Neural crest cell (in vitro differentiated cells): ENCODE data around the gene AVPR1B. TPM values are rescaled to one million over a fixed set of nuclear protein-coding genes. Genes with fewer than 3 reads are reported as not detected.

Experiments used
- DNase-seq: peaks from one replicate; pipeline ENCODE4 v3.0.0; 2021; ENCODE audit warnings: low read depth, mixed read lengths, low spot score
- H3K27ac Mint-ChIP-seq: one replicate; pipeline ENCODE4 v1.8.0; 2021; ENCODE audit warnings: mild to moderate bottlenecking, mixed read lengths; ENCODE audit not compliant: unreplicated experiment
- H3K27me3 Mint-ChIP-seq: 2 replicates; pipeline ENCODE4 v1.8.0; 2021; ENCODE audit warnings: low read depth, mild to moderate bottlenecking, mixed read lengths
- H3K36me3 Mint-ChIP-seq: 2 replicates; pipeline ENCODE4 v1.8.0; 2021; ENCODE audit warnings: low read depth, mild to moderate bottlenecking, mixed read lengths
- H3K4me1 Mint-ChIP-seq: 2 replicates; pipeline ENCODE4 v1.8.0; 2021; ENCODE audit warnings: mixed read lengths
- H3K4me3 Mint-ChIP-seq: one replicate; pipeline ENCODE4 v1.8.0; 2021; ENCODE audit warnings: mild to moderate bottlenecking, mixed read lengths
- H3K9me3 Mint-ChIP-seq: 2 replicates; pipeline ENCODE4 v1.8.0; 2021; ENCODE audit warnings: mixed read lengths
- CTCF ChIP-seq: fragments of 200-600 bp; sonication (generic); conservative IDR thresholded peaks from 2 replicates; pipeline ENCODE4 v1.5.0; 2021; ENCODE audit warnings: antibody characterized with exemption, mild to moderate bottlenecking
- total RNA-seq: library from RNA; stranded (reverse); gene quantifications from 2 replicates; pipeline ENCODE4 v1.2.1, GENCODE V29; 2021

The AVPR1B gene
- total RNA-seq, 1 donor from 2014 or later, result not detected

GRCh38 chr1:206062464-206062863 is 54.7 kb downstream of the AVPR1B start:
- no peak overlapping the region for H3K27ac Mint-ChIP-seq
- H3K4me1 Mint-ChIP-seq, result peaks cover 15% of the 10 kb centered on the region
- peaks cover 8% of the 10 kb centered on the region for H3K36me3 Mint-ChIP-seq
- no peak for TF ChIP-seq CTCF
- no peaks in the 10 kb centered on the region for H3K27me3 Mint-ChIP-seq
- H3K4me3 Mint-ChIP-seq, result no peak overlapping the region
- peaks cover 5% of the 10 kb centered on the region for H3K9me3 Mint-ChIP-seq
- DNase-seq, result no peak

GRCh38 chr1:206060844-206061243 is 56.3 kb downstream of the AVPR1B start:
- no peak for TF ChIP-seq CTCF
- H3K27me3 Mint-ChIP-seq, result no peaks in the 10 kb centered on the region
- peaks cover 10% of the 10 kb centered on the region for H3K36me3 Mint-ChIP-seq
- DNase-seq, result no peak
- no peak overlapping the region for H3K4me3 Mint-ChIP-seq
- H3K9me3 Mint-ChIP-seq, result peaks cover 5% of the 10 kb centered on the region
- H3K4me1 Mint-ChIP-seq, result peaks cover 18% of the 10 kb centered on the region
- no peak overlapping the region for H3K27ac Mint-ChIP-seq

Other genes with a start within 250 kb of the AVPR1B start
- gene SLC26A9, start 173.9 kb downstream of the AVPR1B start, total RNA-seq, result 0.16 TPM in 1 of 2 replicates, not detected in the other
- gene RAB7B, start 114.0 kb downstream of the AVPR1B start, total RNA-seq, result 4.4 and 4.5 TPM in 2 replicates
- not detected in 2 replicates for gene CTSE, start 93.5 kb downstream of the AVPR1B start, total RNA-seq
- gene RHEX, start 64.2 kb downstream of the AVPR1B start, total RNA-seq, result 0.48 and 0.93 TPM in 2 replicates
- 11.2 and 13.0 TPM in 2 replicates for gene FAM72A, start 85.5 kb upstream of the AVPR1B start, total RNA-seq
- 117 and 126 TPM in 2 replicates for gene SRGAP2, start 86.2 kb upstream of the AVPR1B start, total RNA-seq